ENCODE measurements around the gene ARMC6.

DNA sequence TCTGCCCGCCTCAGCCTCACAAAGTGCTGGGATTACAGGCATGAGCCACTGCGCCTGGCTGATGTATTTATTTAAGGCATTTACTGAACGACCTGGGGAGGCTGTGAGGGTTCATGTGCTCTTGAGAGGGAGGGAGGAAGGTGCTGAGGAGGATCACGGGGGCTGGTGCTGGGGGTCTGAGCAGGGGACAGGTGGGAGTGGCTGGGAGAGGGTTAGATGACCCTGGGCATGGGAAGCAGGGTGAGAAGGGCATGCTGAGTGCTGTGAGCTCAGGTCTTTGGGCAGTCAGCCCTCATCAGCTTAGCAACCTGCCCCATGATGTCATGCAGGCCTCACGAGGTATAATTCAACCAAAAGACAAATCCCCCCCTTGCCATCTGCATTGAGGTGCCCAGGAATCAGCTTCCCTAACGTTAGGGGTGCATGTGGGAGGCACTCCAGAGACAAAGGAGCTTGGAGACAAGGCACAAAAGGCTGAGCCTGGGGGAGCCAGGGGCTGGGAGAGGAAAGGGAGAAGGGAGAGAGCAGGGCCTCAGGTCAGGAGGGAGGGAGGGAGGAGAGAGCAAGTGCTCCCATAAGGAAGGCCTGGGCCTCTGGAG, 36.5 kb upstream of the ARMC6 start:
- TF ChIP-seq, protein P1, sequence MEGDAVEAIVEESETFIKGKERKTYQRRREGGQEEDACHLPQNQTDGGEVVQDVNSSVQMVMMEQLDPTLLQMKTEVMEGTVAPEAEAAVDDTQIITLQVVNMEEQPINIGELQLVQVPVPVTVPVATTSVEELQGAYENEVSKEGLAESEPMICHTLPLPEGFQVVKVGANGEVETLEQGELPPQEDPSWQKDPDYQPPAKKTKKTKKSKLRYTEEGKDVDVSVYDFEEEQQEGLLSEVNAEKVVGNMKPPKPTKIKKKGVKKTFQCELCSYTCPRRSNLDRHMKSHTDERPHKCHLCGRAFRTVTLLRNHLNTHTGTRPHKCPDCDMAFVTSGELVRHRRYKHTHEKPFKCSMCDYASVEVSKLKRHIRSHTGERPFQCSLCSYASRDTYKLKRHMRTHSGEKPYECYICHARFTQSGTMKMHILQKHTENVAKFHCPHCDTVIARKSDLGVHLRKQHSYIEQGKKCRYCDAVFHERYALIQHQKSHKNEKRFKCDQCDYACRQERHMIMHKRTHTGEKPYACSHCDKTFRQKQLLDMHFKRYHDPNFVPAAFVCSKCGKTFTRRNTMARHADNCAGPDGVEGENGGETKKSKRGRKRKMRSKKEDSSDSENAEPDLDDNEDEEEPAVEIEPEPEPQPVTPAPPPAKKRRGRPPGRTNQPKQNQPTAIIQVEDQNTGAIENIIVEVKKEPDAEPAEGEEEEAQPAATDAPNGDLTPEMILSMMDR (conservative IDR thresholded peaks at IDR 0.05; ENCODE audit: low read depth, low read length): no peak
- no peak for TF ChIP-seq EZH2 (IDR thresholded peaks at IDR 0.05; ENCODE audit: low read length, unreplicated experiment)

Measured in PC-3 (cell line).